Activated T-helper 17 cell treated with anti-CD3 and anti-CD28 coated beads, Interleukin-2, amount 50 U/mL, for 72 hours (primary cell): ENCODE data around the gene AP1S2. TPM values are rescaled to one million over a fixed set of nuclear protein-coding genes. Genes with fewer than 3 reads are reported as not detected.

Experiments
- ATAC-seq: fragments of 150-1000 bp; cut with Tn5 transposase; replicated peaks from 2 replicates; pipeline ENCODE4 v1.10.0; 2021; ENCODE audit warnings: mild to moderate bottlenecking, moderate library complexity
- H3K27ac Mint-ChIP-seq: one replicate; pipeline ENCODE4 v1.8.0; 2022; ENCODE audit warnings: mixed read lengths
- H3K27me3 Mint-ChIP-seq: one replicate; pipeline ENCODE4 v1.8.0; 2022; ENCODE audit warnings: mixed read lengths
- H3K36me3 Mint-ChIP-seq: one replicate; pipeline ENCODE4 v1.8.0; 2022; ENCODE audit warnings: low read depth, mild to moderate bottlenecking, mixed read lengths
- H3K4me1 Mint-ChIP-seq: one replicate; pipeline ENCODE4 v1.8.0; 2022; ENCODE audit warnings: mixed read lengths
- H3K4me3 Mint-ChIP-seq: one replicate; pipeline ENCODE4 v1.8.0; 2022; ENCODE audit warnings: mild to moderate bottlenecking, mixed read lengths
- H3K9me3 Mint-ChIP-seq: one replicate; pipeline ENCODE4 v1.8.0; 2022; ENCODE audit warnings: mixed read lengths
- total RNA-seq, 2 donors: library from RNA; stranded (reverse); gene quantifications; one replicate each; pipeline ENCODE4 v1.2.3, GENCODE V29; 2022

Gene AP1S2
- total RNA-seq, 2 donors from 2014 or later, result 20.6 to 25.2 TPM

- Mint-ChIP-seq H3K36me3 (no peaks in the 10 kb centered on the region), H3K27ac (no peak overlapping the region), H3K4me1 (no peaks in the 10 kb centered on the region), H3K27me3 (no peaks in the 10 kb centered on the region), H3K9me3 (no peaks in the 10 kb centered on the region), H3K4me3 (no peak overlapping the region)
- ATAC-seq, result no peak
Measured at GRCh38 chrX:15866147-15866546, 11.5 kb upstream of the AP1S2 start.

- Mint-ChIP-seq H3K9me3 (no peaks in the 10 kb centered on the region), H3K4me3 (no peak overlapping the region), H3K4me1 (no peaks in the 10 kb centered on the region), H3K27me3 (no peaks in the 10 kb centered on the region), H3K36me3 (no peaks in the 10 kb centered on the region), H3K27ac (no peak overlapping the region)
- peak; percentile 43 for ATAC-seq
Measured at GRCh38 chrX:15864629-15865028, 10.0 kb upstream of the AP1S2 start.

- Mint-ChIP-seq H3K27me3 (no peaks in the 10 kb centered on the region), H3K27ac (no peak overlapping the region), H3K4me1 (no peaks in the 10 kb centered on the region), H3K36me3 (no peaks in the 10 kb centered on the region), H3K4me3 (no peak overlapping the region), H3K9me3 (no peaks in the 10 kb centered on the region)
- ATAC-seq, result no peak
Measured at GRCh38 chrX:15864023-15864422, 9.4 kb upstream of the AP1S2 start.

GRCh38 chrX:15860921-15861320, 6.3 kb upstream of the AP1S2 start:
- Mint-ChIP-seq H3K36me3 (no peaks in the 10 kb centered on the region), H3K9me3 (no peaks in the 10 kb centered on the region), H3K4me1 (no peaks in the 10 kb centered on the region), H3K27ac (no peak overlapping the region), H3K4me3 (no peak overlapping the region), H3K27me3 (no peaks in the 10 kb centered on the region)
- no peak for ATAC-seq

- no peak overlapping the region for H3K4me3 Mint-ChIP-seq
- H3K36me3 Mint-ChIP-seq, result no peaks in the 10 kb centered on the region
- no peak for ATAC-seq
- H3K27ac Mint-ChIP-seq, result no peak overlapping the region
- H3K9me3 Mint-ChIP-seq, result no peaks in the 10 kb centered on the region
- H3K27me3 Mint-ChIP-seq, result no peaks in the 10 kb centered on the region
- H3K4me1 Mint-ChIP-seq, result no peaks in the 10 kb centered on the region
Measured at GRCh38 chrX:15858051-15858450, 3.4 kb upstream of the AP1S2 start.

- H3K27me3 Mint-ChIP-seq, result no peaks in the 10 kb centered on the region
- H3K9me3 Mint-ChIP-seq, result no peaks in the 10 kb centered on the region
- H3K36me3 Mint-ChIP-seq, result peaks cover 12% of the 10 kb centered on the region
- H3K27ac Mint-ChIP-seq, result no peak overlapping the region
- peak overlapping the region; percentile 15 for H3K4me3 Mint-ChIP-seq
- H3K4me1 Mint-ChIP-seq, result no peaks in the 10 kb centered on the region
- no peak for ATAC-seq
Measured at GRCh38 chrX:15856636-15857035, 2.0 kb upstream of the AP1S2 start.

- H3K27me3 Mint-ChIP-seq, result no peaks in the 10 kb centered on the region
- no peaks in the 10 kb centered on the region for H3K9me3 Mint-ChIP-seq
- H3K4me3 Mint-ChIP-seq, result peak overlapping the region; percentile 91
- no peak for ATAC-seq
- no peaks in the 10 kb centered on the region for H3K4me1 Mint-ChIP-seq
- H3K36me3 Mint-ChIP-seq, result peaks cover 16% of the 10 kb centered on the region
- no peak overlapping the region for H3K27ac Mint-ChIP-seq
Measured at GRCh38 chrX:15856222-15856587, 1.6 kb upstream of the AP1S2 start.

GRCh38 chrX:15855568-15856221, 1.1 kb upstream of the AP1S2 start:
- H3K4me1 Mint-ChIP-seq, result no peaks in the 10 kb centered on the region
- ATAC-seq, result no peak
- no peaks in the 10 kb centered on the region for H3K27me3 Mint-ChIP-seq
- H3K9me3 Mint-ChIP-seq, result no peaks in the 10 kb centered on the region
- H3K4me3 Mint-ChIP-seq, result peak overlapping the region; percentile 91
- H3K27ac Mint-ChIP-seq, result peak overlapping the region; percentile 93
- H3K36me3 Mint-ChIP-seq, result peaks cover 21% of the 10 kb centered on the region

GRCh38 chrX:15854080-15854655, 445 bp downstream of the AP1S2 start:
- Mint-ChIP-seq H3K36me3 (peaks cover 36% of the 10 kb centered on the region), H3K9me3 (no peaks in the 10 kb centered on the region), H3K27me3 (no peaks in the 10 kb centered on the region), H3K4me3 (peak overlapping the region; percentile 75), H3K4me1 (peaks cover 5% of the 10 kb centered on the region), H3K27ac (no peak overlapping the region)
- ATAC-seq, result peak; percentile 40

- Mint-ChIP-seq H3K9me3 (no peaks in the 10 kb centered on the region), H3K27me3 (no peaks in the 10 kb centered on the region), H3K36me3 (peaks cover 37% of the 10 kb centered on the region), H3K4me1 (peaks cover 5% of the 10 kb centered on the region), H3K27ac (no peak overlapping the region), H3K4me3 (peak overlapping the region; percentile 75)
- no peak for ATAC-seq
Measured at GRCh38 chrX:15853586-15854079, 980 bp downstream of the AP1S2 start.

GRCh38 chrX:15849555-15849954, 5.1 kb downstream of the AP1S2 start:
- no peak overlapping the region for H3K4me3 Mint-ChIP-seq
- H3K9me3 Mint-ChIP-seq, result no peaks in the 10 kb centered on the region
- H3K36me3 Mint-ChIP-seq, result peaks cover 66% of the 10 kb centered on the region
- H3K27ac Mint-ChIP-seq, result no peak overlapping the region
- H3K27me3 Mint-ChIP-seq, result no peaks in the 10 kb centered on the region
- ATAC-seq, result no peak
- H3K4me1 Mint-ChIP-seq, result peaks cover 10% of the 10 kb centered on the region

- H3K27me3 Mint-ChIP-seq, result no peaks in the 10 kb centered on the region
- no peak for ATAC-seq
- peaks cover 75% of the 10 kb centered on the region for H3K36me3 Mint-ChIP-seq
- no peaks in the 10 kb centered on the region for H3K9me3 Mint-ChIP-seq
- H3K4me3 Mint-ChIP-seq, result no peak overlapping the region
- H3K27ac Mint-ChIP-seq, result no peak overlapping the region
- H3K4me1 Mint-ChIP-seq, result peaks cover 10% of the 10 kb centered on the region
Measured at GRCh38 chrX:15848576-15848975, 6.0 kb downstream of the AP1S2 start.

- H3K9me3 Mint-ChIP-seq, result no peaks in the 10 kb centered on the region
Measured at GRCh38 chrX:15843960-15844359, 10.7 kb downstream of the AP1S2 start.

GRCh38 chrX:15841853-15842516, 12.6 kb downstream of the AP1S2 start:
- H3K4me1 Mint-ChIP-seq, result no peaks in the 10 kb centered on the region
- H3K27me3 Mint-ChIP-seq, result no peaks in the 10 kb centered on the region
- peaks cover 47% of the 10 kb centered on the region for H3K36me3 Mint-ChIP-seq
- ATAC-seq, result no peak
- H3K9me3 Mint-ChIP-seq, result no peaks in the 10 kb centered on the region
- H3K27ac Mint-ChIP-seq, result no peak overlapping the region
- H3K4me3 Mint-ChIP-seq, result no peak overlapping the region

More at GRCh38 chrX:15843960-15844359, 10.7 kb downstream of the AP1S2 start:
- ATAC-seq, result no peak
- H3K4me1 Mint-ChIP-seq, result peaks cover 5% of the 10 kb centered on the region
- no peak overlapping the region for H3K27ac Mint-ChIP-seq
- H3K27me3 Mint-ChIP-seq, result no peaks in the 10 kb centered on the region
- no peak overlapping the region for H3K4me3 Mint-ChIP-seq
- peaks cover 58% of the 10 kb centered on the region for H3K36me3 Mint-ChIP-seq

- ATAC-seq, result no peak
- no peaks in the 10 kb centered on the region for H3K9me3 Mint-ChIP-seq
- peaks cover 16% of the 10 kb centered on the region for H3K36me3 Mint-ChIP-seq
- H3K27ac Mint-ChIP-seq, result no peak overlapping the region
- H3K27me3 Mint-ChIP-seq, result no peaks in the 10 kb centered on the region
- H3K4me1 Mint-ChIP-seq, result no peaks in the 10 kb centered on the region
- H3K4me3 Mint-ChIP-seq, result no peak overlapping the region
Measured at GRCh38 chrX:15838017-15838416, 16.6 kb downstream of the AP1S2 start.
